GM18870 (cell line): ENCODE results near the gene RNF223.

Experiments
- ATAC-seq: cut with Tn5 transposase; IDR thresholded peaks from one replicate; pipeline ENCODE4 v1.9.1; 2021; ENCODE audit warnings: moderate library complexity; ENCODE audit not compliant: unreplicated experiment

Gene RNF223

DNA sequence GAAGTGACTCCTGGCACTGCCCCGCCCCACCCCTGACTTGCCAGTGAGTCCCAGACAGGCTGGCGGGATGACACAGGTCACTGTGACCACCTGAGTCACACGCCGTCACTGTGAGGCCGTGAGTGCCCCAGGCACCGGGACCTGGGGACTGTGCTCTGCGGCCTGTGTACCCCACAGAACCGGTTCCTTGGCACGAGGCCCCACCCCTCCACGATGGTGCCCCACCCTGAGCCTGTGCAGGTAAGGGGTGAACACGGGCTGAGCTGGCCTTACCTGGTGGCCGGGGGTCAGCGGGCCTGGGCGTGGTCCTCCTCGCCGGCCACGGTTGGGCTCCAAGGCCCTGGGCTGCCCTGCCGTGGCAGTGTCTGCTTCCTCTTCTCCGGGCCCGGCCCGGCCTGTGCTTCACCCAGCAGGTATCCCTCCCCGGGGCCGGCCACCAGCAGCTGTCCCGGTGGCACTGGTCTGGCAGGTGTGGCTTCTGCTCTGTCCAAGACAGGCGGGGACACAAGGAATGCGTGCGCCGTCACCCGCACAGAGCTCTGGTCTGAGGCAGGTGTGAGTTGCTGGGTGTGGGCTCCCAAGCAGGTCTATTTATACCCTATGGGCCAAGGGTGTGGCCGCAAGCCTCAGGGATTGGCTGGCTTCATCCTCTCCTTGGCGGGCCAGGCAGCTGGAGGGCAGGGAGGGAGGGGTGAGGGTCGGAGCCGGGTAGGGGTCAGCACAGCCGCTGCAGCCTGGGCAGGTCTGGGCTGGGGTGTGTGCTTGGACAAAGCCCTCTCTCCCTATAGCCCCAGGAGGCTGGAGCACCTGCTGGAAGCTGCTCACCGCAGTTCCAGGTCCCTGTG is at the start of gene RNF223:
Gene RNF223, minus strand, starts transcription at position 564 of the 845 bp plus-strand sequence. CDS start 1,740 bp downstream, outside the sequence.
- ATAC-seq = no peak

DNA sequence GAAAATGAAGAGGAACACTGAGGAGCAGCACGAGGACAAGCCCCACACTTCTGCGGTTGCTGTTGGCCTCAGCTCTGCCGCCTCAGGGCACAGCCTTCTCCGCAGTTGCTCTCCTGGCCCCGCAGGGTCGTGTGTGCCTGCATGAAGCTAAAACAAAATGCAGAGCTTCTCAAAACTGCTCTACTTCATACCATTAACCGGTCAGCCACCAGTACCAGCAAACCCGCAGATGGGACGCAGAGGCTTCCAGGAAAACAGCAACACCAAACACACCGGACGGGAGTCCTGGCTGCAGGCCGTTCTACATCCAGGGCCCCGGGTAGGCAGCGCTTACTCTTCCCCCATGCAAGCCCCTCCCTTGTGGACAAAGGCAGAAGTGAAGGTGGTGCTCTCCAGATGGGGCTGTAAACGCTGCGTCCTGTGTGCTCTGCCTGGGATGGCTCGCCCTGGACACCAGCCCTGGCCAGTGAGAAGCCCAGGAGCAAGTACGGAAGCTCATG is 48.9 kb upstream of the RNF223 start:
- no peak for ATAC-seq

DNA sequence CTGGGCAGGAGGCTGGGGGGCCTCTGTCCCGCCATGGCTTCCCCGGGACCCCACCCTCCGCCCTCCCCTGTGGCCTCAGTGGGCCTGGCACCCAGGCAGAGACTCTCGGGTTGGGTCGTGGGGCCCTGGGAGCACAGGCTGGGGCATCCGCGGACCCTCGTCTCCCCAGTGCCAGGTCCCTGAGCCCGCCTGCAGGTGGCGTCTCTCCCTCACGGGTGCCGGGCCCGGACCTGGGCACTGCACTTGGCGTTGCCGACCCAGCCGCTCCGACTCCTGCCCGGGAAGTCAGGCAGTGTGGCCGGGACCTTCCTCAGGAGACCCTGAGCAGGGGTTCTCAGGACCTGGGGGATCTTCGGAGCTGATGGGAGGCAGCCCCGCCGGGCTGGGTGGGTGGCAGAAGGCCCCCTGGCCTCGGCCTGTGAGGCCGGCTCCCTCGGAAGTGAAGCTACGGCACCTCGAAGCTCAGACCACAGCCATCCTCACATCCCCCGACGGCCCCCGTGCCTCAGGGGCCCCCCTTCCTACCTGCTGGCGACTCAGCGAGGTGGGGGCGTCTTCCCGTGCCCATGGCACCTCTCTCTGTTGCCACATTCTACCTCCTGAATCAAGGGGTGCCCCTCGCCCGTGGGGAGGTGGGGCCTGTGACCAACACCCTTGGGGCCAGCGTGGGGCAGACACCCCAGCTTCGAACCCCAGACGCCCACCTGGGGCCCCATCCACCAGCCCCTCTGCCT is 48.1 kb upstream of the RNF223 start:
- ATAC-seq = no peak

DNA sequence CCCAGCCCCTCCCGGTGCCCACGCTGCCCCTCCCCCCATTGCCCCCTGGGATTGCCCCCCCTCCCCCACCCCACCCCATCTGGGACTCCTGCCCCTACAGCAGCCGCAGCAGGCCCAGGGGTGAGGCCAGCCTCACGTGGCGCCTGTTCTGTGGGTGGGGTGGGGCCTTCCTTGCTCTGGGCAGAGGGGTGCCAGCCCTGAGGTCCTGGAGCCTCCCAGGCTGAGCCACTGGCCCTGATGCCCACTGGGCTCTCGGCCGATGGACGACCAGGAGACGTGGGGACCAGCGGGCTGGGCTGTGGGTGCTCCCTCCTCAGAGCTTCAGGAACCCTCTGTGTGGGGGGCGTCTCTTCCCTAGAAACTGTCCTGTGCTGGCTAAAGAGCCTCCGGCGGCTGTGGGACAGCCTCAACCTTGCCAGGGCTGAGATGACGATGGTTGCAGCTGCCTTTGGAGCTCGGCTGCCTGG is 47.5 kb upstream of the RNF223 start:
- ATAC-seq = no peak

- ATAC-seq = no peak
Observed at GRCh38 chr1:1120866-1121591, 46.9 kb upstream of the RNF223 start.

DNA sequence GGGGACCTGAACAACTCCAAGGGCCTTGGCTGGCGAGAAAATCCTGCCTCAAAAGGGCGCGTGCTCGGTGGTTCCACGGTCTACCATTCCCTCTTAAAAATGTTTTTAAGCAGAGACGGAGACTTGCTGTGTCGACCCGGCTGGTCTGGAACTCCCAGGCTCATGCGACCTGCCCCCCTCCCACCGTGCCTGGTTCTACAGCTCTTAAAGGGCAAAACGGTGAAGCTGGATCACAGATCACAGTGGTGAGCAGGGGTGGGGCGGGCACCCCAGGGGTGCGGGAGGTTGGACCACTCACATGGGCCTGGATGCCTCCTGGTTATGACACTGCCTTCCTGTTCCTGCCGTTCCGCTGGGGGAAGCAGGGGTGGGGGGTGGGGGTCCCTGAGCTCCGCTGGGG is 46.0 kb upstream of the RNF223 start:
- ATAC-seq = no peak

GRCh38 chr1:1119272-1119890 is 45.3 kb upstream of the RNF223 start:
- no peak for ATAC-seq

DNA sequence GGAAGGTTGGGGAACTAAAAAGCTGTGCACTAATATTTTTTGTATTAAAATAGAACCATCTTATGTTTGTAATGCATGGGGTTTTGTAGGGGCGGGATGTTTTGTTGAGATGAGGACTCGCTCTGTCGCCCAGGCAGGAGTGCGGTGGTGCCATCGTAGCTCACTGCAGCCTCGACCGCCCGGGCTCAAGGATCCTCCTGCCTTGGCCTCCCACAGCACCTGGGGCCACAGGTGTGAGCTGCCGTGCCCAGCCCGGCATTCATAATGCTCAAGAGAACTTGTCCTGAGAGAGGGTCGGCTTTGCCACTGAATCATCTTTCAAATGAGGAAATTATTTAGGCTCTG is 44.7 kb upstream of the RNF223 start:
- no peak for ATAC-seq

- no peak for ATAC-seq
Observed at GRCh38 chr1:1118011-1118875, 44.1 kb upstream of the RNF223 start.

DNA sequence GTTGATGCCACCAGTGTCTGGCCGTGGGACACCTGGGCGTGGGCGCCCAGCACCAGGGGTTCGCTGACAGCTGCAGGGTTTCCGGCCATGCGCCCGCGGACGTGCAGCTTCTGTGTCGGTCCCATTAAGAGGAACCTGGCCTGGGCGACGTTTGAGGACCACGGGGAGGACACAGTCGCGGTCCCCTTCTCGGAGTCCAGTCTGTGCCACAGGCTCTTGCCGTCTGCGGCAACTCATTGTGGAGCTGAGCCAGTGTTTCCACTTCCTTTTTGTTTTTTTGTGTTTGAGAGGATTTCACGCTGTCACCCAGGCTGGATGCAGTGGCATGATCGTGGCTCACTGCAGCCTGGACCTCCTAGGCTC is 43.3 kb upstream of the RNF223 start:
- no peak for ATAC-seq

DNA sequence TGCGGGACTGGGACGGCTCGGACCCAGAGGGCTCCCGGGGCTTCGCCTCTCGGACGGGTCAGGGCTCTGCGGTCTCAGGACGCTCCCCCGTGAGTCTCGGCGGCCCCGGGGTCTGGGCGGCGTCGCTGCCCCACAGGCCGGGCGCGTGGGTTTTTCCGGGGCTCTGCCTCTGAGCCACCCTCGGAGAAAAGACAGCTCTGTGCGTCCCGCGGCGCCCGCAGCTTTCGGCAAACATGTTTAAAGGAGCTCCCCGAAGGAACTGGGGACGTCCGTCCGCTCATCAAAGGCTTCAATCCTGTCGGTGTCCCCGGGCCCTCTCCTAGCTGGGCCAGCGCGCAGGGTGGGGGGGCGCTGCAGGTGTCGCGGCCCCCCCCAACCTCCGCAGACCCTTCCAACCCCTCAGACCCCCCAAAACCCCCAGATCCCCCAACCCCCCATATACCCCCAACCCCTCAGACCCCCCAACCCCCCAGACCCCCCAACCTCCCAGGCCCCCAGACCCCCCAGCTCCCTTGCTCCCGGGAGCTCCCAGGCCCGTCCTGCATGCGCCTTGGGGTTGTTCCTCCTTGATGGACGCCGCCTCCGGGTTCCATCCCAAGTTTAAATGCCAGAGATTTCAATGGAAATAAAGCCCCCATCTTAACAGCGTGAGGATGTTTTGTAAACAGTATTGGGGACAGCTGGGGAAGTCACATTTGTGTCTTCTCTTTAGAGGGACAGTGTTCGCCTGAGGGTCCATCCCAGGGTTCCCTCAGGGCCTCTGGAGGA is 42.8 kb upstream of the RNF223 start:
- no peak for ATAC-seq

GRCh38 chr1:1115786-1116700 is 41.9 kb upstream of the RNF223 start, which contains the start of gene C1orf159:
C1orf159 (minus strand) TSS chr1:1116089; CDS start chr1:1091543, 24,546 bp downstream.
- ATAC-seq = peak; percentile 87

GRCh38 chr1:1115136-1115785 is 41.2 kb upstream of the RNF223 start:
- no peak for ATAC-seq

- ATAC-seq = no peak
Observed at GRCh38 chr1:1114431-1114830, 40.3 kb upstream of the RNF223 start.

- ATAC-seq = no peak
Observed at GRCh38 chr1:1112237-1112985, 38.3 kb upstream of the RNF223 start.

GRCh38 chr1:1111516-1112236 is 37.6 kb upstream of the RNF223 start:
- no peak for ATAC-seq
